PC-3 (cell line): Measurements from ENCODE around the gene KANK4.
"Not testable (repeated sequence)": the region's sequence is repeated elsewhere in the genome, so short reads cannot be mapped to it uniquely, and the experiment has no call there.

Experiments used
- EZH2 ChIP-seq: fragments of 300-600 bp; sonication (generic); IDR thresholded peaks from one replicate; pipeline ENCODE4 v1.6.1; 2017; ENCODE audit warnings: antibody characterized with exemption, mild to moderate bottlenecking, low read length; ENCODE audit not compliant: unreplicated experiment
- EZH2phosphoT487 ChIP-seq: fragments of 300-600 bp; sonication (generic); IDR thresholded peaks from 2 replicates; pipeline ENCODE4 v1.6.1; 2018; ENCODE audit warnings: mild to moderate bottlenecking, antibody characterized with exemption, low read length, borderline replicate concordance
- TF ChIP-seq, protein P1 (sequence below): fragments of 300-600 bp; sonication (generic); conservative IDR thresholded peaks from 2 replicates; pipeline ENCODE4 v1.5.1; 2017; ENCODE audit warnings: antibody characterized with exemption, low read depth, mild to moderate bottlenecking, low read length

GRCh38 chr1:62220456-62220855 is 98.8 kb downstream of the KANK4 start:
- TF ChIP-seq, protein P1, sequence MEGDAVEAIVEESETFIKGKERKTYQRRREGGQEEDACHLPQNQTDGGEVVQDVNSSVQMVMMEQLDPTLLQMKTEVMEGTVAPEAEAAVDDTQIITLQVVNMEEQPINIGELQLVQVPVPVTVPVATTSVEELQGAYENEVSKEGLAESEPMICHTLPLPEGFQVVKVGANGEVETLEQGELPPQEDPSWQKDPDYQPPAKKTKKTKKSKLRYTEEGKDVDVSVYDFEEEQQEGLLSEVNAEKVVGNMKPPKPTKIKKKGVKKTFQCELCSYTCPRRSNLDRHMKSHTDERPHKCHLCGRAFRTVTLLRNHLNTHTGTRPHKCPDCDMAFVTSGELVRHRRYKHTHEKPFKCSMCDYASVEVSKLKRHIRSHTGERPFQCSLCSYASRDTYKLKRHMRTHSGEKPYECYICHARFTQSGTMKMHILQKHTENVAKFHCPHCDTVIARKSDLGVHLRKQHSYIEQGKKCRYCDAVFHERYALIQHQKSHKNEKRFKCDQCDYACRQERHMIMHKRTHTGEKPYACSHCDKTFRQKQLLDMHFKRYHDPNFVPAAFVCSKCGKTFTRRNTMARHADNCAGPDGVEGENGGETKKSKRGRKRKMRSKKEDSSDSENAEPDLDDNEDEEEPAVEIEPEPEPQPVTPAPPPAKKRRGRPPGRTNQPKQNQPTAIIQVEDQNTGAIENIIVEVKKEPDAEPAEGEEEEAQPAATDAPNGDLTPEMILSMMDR: not testable (repeated sequence)
- TF ChIP-seq EZH2phosphoT487, EZH2: not testable (repeated sequence)
